ENCODE measurements around the gene HTR1B. TPM values are rescaled to one million over a fixed set of nuclear protein-coding genes. Genes with fewer than 3 reads are reported as not detected.

The HTR1B gene
- total RNA-seq, 4 donors from 2014 or later, result 1.2 to 2.6 (median 1.9) TPM

GRCh38 chr6:77425216-77425615 is 38.1 kb downstream of the HTR1B start:
- Histone ChIP-seq H3K27ac (replicated peaks in 1 of 4) (no peak overlapping the region), H3K4me3 (no peak overlapping the region), H3K27me3 (no peaks in the 10 kb centered on the region), H3K4me1 (peaks cover 0 to 9% (median 3%) of the 10 kb centered on the region in 4 donors), H3K36me3 (no peaks in the 10 kb centered on the region), H3K9me3 (no peaks in the 10 kb centered on the region)
- DNase-seq (ENCODE audit: extremely low spot score), result no peak
- TF ChIP-seq, protein P1, sequence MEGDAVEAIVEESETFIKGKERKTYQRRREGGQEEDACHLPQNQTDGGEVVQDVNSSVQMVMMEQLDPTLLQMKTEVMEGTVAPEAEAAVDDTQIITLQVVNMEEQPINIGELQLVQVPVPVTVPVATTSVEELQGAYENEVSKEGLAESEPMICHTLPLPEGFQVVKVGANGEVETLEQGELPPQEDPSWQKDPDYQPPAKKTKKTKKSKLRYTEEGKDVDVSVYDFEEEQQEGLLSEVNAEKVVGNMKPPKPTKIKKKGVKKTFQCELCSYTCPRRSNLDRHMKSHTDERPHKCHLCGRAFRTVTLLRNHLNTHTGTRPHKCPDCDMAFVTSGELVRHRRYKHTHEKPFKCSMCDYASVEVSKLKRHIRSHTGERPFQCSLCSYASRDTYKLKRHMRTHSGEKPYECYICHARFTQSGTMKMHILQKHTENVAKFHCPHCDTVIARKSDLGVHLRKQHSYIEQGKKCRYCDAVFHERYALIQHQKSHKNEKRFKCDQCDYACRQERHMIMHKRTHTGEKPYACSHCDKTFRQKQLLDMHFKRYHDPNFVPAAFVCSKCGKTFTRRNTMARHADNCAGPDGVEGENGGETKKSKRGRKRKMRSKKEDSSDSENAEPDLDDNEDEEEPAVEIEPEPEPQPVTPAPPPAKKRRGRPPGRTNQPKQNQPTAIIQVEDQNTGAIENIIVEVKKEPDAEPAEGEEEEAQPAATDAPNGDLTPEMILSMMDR (IDR thresholded peaks at IDR 0.05), result no peak
- TF ChIP-seq POLR2AphosphoS5 (IDR thresholded peaks at IDR 0.05) (no peak), EP300 (IDR thresholded peaks at IDR 0.05) (no peak), POLR2A (IDR thresholded peaks at IDR 0.05; ENCODE audit: low read depth) (no peak)
- intact Hi-C loops (cut with DNase I), result no loop called here
- 68% methylated on average over 1 of the region's 1 CpG for WGBS

- no peak for DNase-seq (ENCODE audit: extremely low spot score)
- Histone ChIP-seq H3K9me3 (no peaks in the 10 kb centered on the region), H3K27ac (replicated peaks in 1 of 4) (no peak overlapping the region), H3K36me3 (no peaks in the 10 kb centered on the region), H3K27me3 (no peaks in the 10 kb centered on the region), H3K4me3 (no peak overlapping the region), H3K4me1 (peaks cover 0 to 9% (median 3%) of the 10 kb centered on the region in 4 donors)
- 94% methylated on average over 2 of the region's 2 CpGs for WGBS
- no peak for TF ChIP-seq EP300 (IDR thresholded peaks at IDR 0.05)
- TF ChIP-seq, protein P1 (IDR thresholded peaks at IDR 0.05), result no peak
- TF ChIP-seq POLR2AphosphoS5 (IDR thresholded peaks at IDR 0.05), result no peak
- no peak for TF ChIP-seq POLR2A (IDR thresholded peaks at IDR 0.05; ENCODE audit: low read depth)
- intact Hi-C loops (cut with DNase I), result no loop called here
These were observed 38.5 kb downstream of the HTR1B start for GRCh38 chr6:77424761-77425160.

GRCh38 chr6:77416839-77417238 is 46.5 kb downstream of the HTR1B start:
- peaks cover 0 to 8% (median 0%) of the 10 kb centered on the region in 4 donors for H3K4me1 ChIP-seq
- H3K9me3 ChIP-seq, result no peaks in the 10 kb centered on the region
- 80% methylated on average over 2 of the region's 2 CpGs for WGBS
- H3K27ac ChIP-seq (replicated peaks in 1 of 4), result peak overlapping the region in 3 of 4 donors; percentile 22 to 51 (median 42)
- H3K4me3 ChIP-seq, result no peak overlapping the region
- intact Hi-C loops (cut with DNase I), result no loop called here
- no peaks in the 10 kb centered on the region for H3K27me3 ChIP-seq
- TF ChIP-seq, protein P1 (IDR thresholded peaks at IDR 0.05), result no peak
- TF ChIP-seq POLR2A (IDR thresholded peaks at IDR 0.05; ENCODE audit: low read depth) (no peak), EP300 (IDR thresholded peaks at IDR 0.05) (no peak), POLR2AphosphoS5 (IDR thresholded peaks at IDR 0.05) (no peak)
- DNase-seq (ENCODE audit: extremely low spot score), result no peak
- H3K36me3 ChIP-seq, result no peaks in the 10 kb centered on the region

GRCh38 chr6:77415706-77416105 is 47.6 kb downstream of the HTR1B start:
- H3K4me3 ChIP-seq, result no peak overlapping the region
- 97% methylated on average over 2 of the region's 2 CpGs for WGBS
- peak overlapping the region in 2 of 4 donors; percentile 42 to 51 for H3K27ac ChIP-seq (replicated peaks in 1 of 4)
- intact Hi-C loops (cut with DNase I), result no loop called here
- DNase-seq (ENCODE audit: extremely low spot score), result no peak
- peaks cover 0 to 8% (median 0%) of the 10 kb centered on the region in 4 donors for H3K4me1 ChIP-seq
- no peaks in the 10 kb centered on the region for H3K9me3 ChIP-seq
- H3K27me3 ChIP-seq, result no peaks in the 10 kb centered on the region
- no peaks in the 10 kb centered on the region for H3K36me3 ChIP-seq
- TF ChIP-seq EP300 (IDR thresholded peaks at IDR 0.05) (no peak), POLR2A (IDR thresholded peaks at IDR 0.05; ENCODE audit: low read depth) (no peak), POLR2AphosphoS5 (IDR thresholded peaks at IDR 0.05) (no peak)
- TF ChIP-seq, protein P1 (IDR thresholded peaks at IDR 0.05), result no peak

Other genes with a start within 250 kb of the HTR1B start
- gene MEI4, start 189.5 kb upstream of the HTR1B start, total RNA-seq, result under 1 TPM in 3 of 4 donors, not detected in 1; 0.06 to 0.39 (median 0.17) TPM